HG02884 (cell line): Measurements from ENCODE around the gene LEPROT.
"Not testable (repeated sequence)": the region's sequence is repeated elsewhere in the genome, so short reads cannot be mapped to it uniquely, and the experiment has no call there.

Experiments used
- ATAC-seq: cut with Tn5 transposase; IDR thresholded peaks from one replicate; pipeline ENCODE4 v1.9.1; 2021; ENCODE audit warnings: mild to moderate bottlenecking, moderate library complexity; ENCODE audit not compliant: unreplicated experiment

Gene LEPROT

GRCh38 chr1:65420590-65421350 is at the start of gene LEPROT, which contains the start of gene LEPR:
LEPROT (plus strand) TSS chr1:65420668; CDS start chr1:65420725, 57 bp downstream.
LEPR (plus strand) TSS chr1:65420668; CDS start chr1:65565566, 144,898 bp downstream.
- ATAC-seq: peak; percentile 46

DNA sequence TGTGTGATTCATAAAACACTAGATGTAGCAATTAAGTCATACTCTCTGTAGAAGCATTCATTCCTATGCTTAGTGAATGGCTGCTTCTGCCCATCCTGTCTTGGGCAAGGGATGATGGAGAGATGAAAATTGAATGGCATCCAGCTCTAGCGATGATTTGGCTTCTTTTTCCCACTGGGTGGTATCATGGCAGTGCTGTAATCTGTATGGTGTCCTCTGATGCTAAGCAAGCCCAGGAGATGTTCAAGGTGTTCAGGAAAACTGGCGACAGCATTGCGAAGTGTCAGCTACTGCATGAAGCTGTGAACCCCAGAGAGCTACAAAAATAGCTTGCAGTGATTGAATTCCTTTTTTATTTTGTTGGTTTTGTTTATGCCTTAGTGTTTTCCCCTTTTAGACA is 48.9 kb upstream of the LEPROT start:
- no peak for ATAC-seq

DNA sequence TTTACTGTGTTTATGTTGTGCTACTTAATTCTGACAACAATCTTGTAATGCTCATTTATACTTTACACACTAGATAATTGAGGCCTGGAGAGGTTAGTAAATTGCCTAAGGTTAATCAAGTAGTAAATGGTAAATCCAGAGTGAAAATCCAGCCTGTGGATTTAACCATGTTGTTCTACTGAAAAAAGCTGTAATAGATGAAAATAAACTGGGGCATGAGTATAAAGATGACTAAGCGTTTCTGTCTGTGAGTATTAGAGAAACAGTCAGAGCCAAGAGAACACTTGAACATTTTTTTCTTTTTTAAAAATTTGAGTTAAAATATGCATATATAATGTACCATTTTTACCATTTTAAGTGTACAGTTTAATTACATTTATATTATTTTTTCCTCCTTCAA is 47.9 kb upstream of the LEPROT start:
- no peak for ATAC-seq

GRCh38 chr1:65377496-65378246 is 42.8 kb upstream of the LEPROT start:
- ATAC-seq: no peak

- no peak for ATAC-seq
Observed at GRCh38 chr1:65378247-65378946, 42.1 kb upstream of the LEPROT start.

DNA sequence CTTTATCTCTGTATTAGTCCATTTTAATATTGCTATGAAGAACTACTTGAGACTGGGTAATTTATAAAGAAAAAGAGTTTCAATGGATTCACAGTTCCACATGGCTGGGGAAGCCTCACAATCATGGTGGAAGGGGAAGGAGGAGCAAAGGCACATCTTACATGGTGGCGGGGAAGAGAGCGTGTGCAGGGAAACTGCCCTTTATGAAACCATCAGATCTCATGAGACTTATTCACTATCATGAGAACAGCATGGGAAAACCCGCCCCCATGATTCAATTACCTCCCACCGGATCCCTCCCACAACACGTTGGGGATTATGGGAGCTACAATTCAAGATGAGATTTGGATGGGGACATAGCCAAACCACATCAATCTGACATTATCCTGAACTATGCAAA is 36.0 kb upstream of the LEPROT start:
- not testable (repeated sequence) for ATAC-seq

DNA sequence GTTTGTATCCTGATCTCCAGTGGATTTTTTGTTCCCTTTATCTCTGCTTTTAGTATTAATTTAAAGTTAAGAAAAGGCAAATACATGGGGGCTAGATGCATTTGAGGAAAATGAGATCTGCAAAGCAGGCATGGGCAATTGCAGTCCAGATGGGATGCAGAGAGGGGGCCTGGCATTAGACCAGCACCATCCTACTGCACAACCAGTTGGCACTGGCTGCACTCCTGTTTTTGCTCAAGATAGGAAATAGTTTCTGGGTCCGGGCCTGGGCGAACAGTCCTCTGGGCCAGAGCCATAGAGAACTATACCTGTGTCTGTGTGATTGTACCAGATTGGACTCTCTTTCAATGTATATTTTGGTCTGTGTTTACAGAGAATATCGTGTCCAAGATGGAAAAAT is 34.0 kb upstream of the LEPROT start:
- ATAC-seq: no peak

GRCh38 chr1:65387821-65388220 is 32.6 kb upstream of the LEPROT start:
- ATAC-seq: no peak

GRCh38 chr1:65388908-65389695 is 31.4 kb upstream of the LEPROT start:
- ATAC-seq: no peak

- no peak for ATAC-seq
Observed at GRCh38 chr1:65392497-65392896, 28.0 kb upstream of the LEPROT start.

DNA sequence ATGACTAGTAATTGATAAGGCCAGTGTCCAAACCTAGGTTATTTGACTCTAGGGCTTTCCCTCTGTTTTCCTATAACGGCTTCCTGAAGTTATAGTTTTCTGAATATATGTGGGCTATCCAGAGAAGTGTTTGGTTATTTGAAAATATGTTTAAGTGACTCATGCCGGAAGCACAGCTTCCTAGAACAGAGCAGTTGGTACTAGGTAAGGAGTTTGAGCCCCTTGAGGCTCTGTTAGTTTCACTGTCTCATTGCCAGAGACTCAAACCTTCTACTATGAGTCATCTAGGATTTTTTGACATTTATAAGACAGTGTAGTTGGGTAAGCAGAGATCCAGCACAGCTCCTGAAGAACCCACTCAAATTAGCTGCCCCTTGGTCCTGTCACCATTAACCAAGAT is 27.1 kb upstream of the LEPROT start:
- peak; percentile 95 for ATAC-seq

- no peak for ATAC-seq
Observed at GRCh38 chr1:65393928-65394327, 26.5 kb upstream of the LEPROT start.

- ATAC-seq: no peak
Observed at GRCh38 chr1:65395887-65396612, 24.4 kb upstream of the LEPROT start.

DNA sequence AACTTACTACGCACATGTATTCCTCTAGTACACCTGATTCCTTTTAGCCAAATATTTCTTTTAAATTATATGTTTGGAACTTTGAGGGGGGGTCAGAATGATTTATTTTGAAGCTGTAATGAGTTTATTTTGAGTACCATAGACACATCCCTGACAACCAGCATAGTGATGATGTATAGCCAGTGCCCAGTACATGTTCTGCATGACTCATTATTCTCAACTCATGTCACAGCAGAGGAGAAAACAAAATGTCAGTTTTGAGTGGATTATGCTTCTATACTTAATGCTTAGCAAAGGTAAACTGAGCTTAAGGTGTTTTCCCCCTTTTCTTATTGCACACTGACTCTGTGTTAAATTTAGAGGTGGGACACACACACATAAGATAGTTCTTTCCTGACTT is 22.4 kb upstream of the LEPROT start:
- no peak for ATAC-seq

GRCh38 chr1:65399003-65399402 is 21.5 kb upstream of the LEPROT start:
- no peak for ATAC-seq

DNA sequence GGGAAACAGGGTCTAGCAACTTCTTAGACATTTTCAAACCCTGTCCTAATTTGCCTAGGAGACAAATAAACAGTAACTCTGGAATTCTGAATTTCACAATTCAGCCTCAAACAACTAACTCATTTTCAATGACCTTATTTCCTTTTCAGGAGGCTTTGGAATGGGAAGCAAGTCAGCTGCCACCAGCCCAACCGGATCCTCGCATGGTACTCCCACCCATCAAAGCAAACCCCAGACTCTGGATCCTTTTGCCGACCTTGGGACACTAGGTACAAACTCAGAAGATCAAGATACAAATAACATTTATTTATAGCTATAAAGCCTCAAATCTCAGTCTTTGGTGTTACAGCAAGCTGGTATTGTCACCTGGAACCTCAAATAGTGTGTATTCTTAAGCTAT is 18.9 kb upstream of the LEPROT start:
- no peak for ATAC-seq

DNA sequence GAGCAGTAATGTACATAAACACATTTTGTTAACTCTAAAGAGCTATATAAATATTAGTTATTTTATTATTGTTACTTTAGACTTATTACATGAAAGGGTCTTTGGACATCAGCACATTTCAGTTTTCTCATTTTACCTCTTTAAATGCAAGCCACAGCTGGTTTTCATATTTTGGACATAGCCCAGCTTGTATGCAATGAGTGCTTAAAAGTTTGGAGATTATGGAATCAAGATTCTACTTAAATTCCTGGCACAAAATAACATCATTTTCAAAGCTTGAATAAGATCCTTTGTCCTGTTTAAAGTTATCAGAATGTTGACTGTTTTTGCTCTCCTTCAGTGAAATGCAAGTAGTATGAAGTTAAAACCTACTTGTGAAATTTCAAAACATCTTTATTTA is 15.5 kb upstream of the LEPROT start:
- ATAC-seq: no peak

DNA sequence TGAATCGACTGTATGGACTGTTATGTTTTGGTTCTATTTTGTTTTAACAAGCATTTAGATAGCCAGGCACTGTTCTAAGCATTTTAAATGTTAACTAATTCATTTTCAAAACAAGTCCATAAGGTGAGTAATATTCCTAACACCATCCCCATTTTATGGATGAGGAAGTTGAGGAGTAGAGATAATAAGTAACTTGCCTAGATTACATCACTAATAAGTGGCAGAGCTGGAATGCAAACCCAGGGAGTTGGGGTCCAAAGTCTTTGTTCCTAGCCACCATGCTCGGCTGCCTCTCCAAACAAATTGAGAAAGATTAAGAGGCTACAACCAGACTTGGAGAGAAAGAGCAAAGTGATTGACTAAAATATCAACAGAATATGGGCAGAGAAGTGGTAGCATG is 12.6 kb upstream of the LEPROT start:
- ATAC-seq: no peak

DNA sequence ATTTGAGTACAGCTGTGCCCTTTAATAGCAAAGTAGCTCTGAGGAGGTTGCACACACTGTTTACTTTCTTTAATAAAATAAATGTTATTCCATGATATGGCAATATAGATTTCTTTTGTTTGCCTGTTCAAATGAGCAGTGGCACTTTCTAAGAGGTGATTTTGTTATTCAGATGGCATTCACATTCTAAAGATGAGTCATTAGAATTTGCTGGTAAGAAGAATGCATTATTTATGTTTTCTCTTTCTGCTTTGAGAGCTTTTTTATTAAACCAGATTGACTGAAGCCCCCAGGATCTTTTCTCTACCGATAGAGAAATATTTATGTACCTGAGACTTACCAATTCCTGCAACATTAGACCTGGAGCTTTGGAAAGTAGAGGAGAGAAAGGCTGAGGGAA is 11.2 kb upstream of the LEPROT start:
- ATAC-seq: no peak

DNA sequence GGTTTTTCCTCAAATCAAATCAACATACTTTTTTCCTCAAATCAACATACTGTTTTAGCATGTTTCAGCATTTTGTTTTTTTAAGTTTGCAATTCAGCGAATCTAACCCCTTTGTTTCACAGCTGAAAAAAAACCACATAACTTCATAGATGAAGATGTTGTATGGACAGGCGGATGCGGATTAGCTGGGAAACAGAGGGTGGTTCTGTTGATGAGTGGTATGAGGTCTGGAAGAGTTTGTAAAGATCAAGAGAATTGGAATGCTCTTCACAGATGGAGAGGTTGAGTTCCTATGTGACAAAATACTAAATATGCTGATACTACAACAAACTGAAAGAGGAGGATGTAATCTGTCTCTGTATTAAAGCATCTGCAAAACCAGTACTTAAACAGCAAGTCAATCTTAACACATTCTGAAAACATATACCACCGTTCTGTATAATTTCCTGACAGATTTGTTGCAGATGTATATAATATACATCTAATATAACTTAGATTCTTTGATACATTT is 10.6 kb upstream of the LEPROT start:
- ATAC-seq: no peak
